Activated CD4-positive, alpha-beta T cell treated with anti-CD3 and anti-CD28 coated beads, Interleukin-2, amount 50 U/mL, for 48 hours (primary cell): ENCODE results near the gene PIK3R3.
"Not testable (repeated sequence)": the region's sequence is repeated elsewhere in the genome, so short reads cannot be mapped to it uniquely, and the experiment has no call there.

ENCODE experiments used
- DNase-seq, 2 experiments: peaks; one replicate each; pipeline ENCODE4 v3.0.0-alpha.2; 2020

PIK3R3 gene

GRCh38 chr1:46099215-46099614, 33.2 kb downstream of the PIK3R3 start:
- DNase-seq: no peak

- DNase-seq: no peak
Measured at GRCh38 chr1:46098027-46098712, 34.3 kb downstream of the PIK3R3 start.

- no peak for DNase-seq
Measured at GRCh38 chr1:46097149-46097472, 35.3 kb downstream of the PIK3R3 start.

DNA sequence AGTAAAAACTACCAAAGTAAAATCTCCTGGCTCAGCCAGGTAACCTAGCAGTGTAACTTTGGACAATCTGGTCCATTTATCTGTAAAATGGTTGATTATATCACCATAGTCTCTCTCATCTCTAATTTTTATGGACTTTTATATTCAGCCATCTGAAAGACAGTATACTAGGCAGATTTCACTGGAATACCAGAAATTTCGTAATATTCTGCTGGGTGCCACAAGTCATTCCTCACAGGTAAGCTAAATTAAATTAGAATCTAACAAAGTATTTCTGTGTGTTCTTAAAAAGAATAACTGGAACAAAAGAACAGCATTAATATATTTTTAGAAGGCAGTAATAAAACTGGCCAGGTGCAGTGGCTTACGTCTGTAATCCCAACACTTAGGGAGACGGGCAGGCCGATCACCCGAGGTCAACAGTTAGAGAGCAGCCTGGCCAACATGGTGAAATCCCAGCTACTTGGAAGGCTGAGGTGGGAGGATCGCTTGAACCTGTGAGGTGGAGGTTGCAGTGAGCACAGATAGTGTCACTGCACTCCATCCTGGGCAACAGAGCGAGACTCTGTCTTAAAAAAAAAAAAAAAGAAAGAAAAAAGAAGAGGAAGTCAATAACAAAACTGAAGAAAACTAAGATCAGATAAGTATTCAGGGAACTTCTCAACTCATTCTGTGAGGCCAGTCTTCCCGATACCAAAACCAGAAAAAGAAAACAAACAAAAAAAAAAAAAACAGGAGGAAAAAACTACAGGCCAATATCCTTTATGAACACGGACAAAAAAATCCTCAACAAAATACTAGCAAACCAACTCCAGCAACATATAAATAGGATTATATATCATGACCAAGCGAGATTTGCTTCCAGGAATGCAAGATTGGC, 35.9 kb downstream of the PIK3R3 start:
- no peak for DNase-seq

DNA sequence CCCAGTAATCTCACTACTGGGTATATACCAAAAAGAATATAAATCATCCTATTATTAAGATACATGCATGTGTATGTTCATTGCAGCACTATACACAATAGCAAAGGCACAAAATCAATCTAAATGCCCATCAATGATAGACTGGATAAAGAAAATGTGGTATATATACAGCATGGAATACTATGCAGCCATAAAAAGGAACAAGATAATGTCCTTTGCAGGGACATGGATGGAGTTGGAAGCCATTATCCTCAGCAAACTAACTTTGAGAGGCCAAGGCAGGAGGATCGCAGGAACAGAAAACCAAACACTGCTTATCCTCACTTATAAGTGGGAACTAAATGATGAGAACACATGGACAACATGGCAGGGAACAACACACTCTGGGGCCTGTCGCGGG, 37.3 kb downstream of the PIK3R3 start:
- DNase-seq: not testable (repeated sequence)

GRCh38 chr1:46094471-46095005, 37.9 kb downstream of the PIK3R3 start:
- DNase-seq: no peak

DNA sequence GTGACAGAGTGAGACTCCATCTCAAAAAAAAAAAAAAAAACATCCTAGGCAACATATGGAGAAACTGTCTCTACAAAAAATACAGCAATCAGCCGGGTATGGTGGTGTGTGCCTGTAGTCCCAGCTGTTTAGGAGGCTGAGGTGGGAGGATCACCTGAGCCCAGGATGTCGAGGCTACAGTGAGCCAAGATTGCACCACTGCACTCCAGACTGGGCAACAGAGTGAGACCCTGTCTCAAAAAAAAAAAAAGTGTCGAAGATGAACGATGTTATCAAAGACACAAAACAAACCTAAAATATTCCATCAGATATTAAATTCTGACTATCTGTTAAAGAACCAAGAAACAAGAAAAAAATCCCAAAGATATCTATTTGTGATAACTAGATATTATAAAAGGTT, 38.6 kb downstream of the PIK3R3 start:
- DNase-seq: not testable (repeated sequence)

DNA sequence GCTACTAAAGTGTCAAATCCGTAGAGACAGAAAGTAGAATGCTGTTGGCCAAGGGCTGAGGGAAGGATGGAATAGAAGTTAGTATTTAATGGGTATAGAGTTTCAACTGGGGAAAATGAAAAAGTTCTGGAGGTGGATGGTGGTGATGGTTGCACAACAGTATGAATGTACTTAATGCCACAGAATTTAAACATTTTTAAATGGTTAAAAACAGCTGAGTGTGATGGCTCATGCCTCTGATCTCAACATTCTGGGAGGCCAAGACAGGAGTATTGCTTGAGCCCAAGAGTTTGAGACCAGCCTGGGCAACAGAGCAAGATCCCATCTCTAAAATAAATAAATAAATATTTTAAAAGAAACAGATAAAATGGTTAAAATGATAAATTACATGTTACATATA, 44.5 kb downstream of the PIK3R3 start:
- no peak for DNase-seq

DNA sequence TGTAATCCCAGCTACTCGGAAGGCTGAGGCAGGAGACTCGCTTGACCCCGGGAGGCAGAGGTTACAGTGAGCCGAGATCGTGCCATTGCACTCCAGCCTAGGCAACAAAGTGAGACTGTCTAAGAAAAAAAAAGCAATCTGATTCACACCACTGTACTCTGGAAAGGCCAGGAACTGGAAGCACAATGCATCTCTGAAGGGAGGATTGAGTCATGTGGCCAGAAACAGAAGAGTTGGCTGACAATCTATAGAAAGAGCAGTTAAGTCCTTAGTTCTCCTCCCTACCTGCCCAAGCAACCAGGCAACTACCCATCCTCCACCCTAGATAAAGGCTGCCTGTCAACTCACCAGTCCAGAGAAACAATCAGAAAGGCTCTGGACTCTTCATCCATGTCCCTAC, 45.9 kb downstream of the PIK3R3 start:
- no peak for DNase-seq

DNA sequence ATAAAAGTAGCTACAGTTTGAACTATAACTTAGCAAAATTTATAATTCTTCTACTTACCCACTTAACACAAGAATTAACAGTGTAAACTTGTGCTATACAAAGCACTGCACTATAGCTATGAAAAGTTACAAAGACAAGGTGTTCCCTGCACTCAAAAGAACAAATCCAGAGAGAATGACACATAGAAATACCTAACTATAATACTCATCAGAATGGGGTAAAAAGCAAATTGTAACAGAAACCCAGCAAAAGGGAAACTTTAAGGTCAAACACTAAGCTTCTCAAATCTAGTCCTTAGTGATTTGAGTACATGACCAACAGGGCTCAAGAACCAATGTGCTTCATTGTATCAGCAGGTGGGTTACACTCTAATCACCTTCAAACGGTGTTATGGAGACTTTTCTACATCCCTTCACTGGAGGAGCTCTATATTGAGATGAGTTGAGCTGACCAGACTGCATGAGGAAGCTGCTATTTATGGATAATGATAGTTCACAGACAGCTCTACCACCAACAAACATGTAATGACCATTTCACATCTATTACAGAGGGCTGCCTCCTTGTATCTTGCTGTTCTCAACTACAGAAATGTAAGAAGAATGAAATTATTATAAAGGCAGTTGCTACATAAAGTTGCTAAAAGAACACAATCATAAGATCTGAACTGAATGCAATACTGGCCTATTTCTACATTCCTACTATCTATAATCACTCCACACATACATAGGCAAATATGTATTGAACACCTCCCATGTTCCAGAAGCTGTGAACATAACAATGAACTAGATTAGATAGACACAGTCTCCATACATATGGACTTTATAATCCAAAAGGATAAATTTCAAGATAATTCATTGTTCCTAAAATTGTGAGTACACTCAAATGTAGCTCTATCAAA, 47.6 kb downstream of the PIK3R3 start:
- no peak for DNase-seq

DNA sequence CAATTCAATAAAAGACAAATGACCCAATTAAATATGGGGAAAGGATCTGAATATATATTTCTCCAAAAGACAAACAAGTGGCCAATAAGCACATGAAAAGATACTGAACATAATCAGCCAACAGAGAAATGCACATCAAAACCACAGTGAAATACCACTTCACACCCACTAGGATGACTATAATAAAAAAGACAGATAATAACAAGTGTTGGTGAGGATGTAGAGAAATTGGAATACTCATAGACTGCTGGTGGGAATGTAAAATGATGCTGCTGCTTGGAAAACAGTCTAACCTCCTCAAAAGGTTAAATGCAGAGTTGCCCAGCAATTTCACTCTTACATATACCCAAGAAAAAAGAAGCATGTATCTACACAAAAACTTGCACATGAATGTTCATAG, 48.9 kb downstream of the PIK3R3 start:
- DNase-seq: no peak

- DNase-seq: no peak
Measured at GRCh38 chr1:46081619-46082018, 50.8 kb downstream of the PIK3R3 start.

DNA sequence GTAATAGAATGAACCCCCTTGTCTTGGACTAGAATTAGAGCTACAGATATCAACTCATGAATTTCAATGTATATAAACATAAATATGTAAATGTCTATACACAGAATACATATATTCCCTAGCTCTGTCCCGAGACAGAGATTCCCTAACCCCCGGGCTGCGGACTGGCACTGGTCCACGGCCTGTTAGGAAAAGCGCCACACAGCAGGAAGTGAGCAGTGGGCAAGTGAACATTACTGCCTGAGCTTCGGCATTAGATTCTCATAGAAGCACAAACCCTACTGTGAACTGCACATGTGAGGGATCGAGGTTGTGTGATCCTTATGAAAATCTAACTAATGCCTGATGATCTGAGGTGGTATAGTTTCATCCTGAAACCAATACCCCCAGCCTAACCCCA, 51.2 kb downstream of the PIK3R3 start:
- no peak for DNase-seq

GRCh38 chr1:46080257-46080656, 52.2 kb downstream of the PIK3R3 start:
- no peak for DNase-seq

- DNase-seq: no peak
Measured at GRCh38 chr1:46077644-46078043, 54.8 kb downstream of the PIK3R3 start.

DNA sequence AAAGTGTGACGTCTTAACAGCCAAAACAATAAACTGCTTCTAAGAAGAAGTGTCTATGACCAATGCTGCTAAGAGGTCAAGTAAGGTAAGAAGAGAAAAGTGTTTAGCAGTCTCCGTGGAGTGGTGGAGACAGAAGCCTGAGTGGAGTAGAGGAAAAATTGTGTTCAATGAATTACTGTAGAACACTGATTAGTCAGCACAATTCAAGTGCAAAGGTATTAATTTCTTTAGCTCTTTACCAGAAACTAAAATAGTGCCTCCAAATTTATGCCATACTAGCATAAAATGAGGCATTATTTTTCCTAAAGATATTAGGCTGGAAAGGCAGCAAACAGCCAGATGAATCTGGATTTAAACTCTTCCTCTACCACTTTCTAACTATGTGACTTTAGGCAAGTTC, 56.1 kb downstream of the PIK3R3 start:
- no peak for DNase-seq

DNA sequence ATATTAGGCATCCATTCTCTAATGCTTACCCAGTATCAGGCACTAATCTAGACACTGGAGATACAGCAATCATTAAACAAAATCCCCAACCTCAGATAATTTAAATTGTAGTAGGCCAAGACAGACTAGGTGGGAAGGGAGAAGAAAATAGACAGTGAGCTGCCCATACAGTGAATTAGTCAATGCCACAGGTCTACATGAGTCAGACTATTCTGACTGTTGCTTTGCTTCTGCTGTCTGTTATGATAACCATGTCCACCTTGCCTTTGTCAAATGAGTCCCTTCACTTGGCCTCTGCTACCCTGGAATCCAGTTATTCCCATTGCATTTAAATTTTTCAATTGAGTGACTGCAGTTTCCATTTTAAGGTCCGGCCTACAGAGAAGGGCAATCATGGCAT, 59.5 kb downstream of the PIK3R3 start:
- no peak for DNase-seq

- no peak for DNase-seq
Measured at GRCh38 chr1:46070164-46070814, 62.1 kb downstream of the PIK3R3 start.

DNA sequence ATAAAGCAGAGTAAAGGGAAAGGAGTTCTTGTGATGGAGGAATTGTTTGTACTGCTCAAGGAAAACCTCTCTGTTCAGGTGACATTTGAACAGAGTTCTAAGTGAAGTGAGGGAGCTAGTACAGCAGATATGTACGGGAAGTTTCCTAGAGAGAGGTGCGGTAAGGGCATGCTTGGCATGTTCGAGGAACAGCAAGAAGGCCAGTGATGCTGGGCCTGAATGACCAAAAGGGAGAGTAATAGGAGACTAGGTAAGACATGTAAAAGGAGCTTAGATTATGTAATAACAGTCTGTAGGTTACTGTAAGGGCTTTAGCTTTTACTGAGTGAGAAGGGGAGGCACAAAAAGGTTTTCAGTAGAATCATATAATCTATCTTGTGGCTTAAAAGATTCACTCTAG, 63.9 kb downstream of the PIK3R3 start:
- DNase-seq: no peak

DNA sequence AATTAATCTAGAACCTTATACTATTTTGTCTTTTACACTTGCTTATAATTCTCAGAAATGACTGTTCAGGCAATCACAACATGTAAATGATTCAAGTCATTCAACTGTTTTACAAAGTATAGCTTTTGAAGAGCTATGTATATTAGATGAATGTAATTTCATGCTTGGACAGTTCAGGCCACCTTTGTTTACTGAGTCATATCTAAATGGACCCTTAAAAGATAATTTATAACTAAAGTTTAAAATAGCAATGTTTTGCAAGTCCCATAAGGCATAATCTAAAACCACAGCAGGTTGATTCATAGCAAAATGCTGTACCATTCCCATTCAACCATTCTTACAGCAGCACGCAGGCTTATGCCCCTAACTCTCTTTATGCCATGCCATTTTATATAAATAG, 64.8 kb downstream of the PIK3R3 start:
- DNase-seq: no peak

GRCh38 chr1:46065405-46065804, 67.0 kb downstream of the PIK3R3 start:
- no peak for DNase-seq

GRCh38 chr1:46064708-46065107, 67.7 kb downstream of the PIK3R3 start:
- no peak for DNase-seq
